ENCODE results near the gene PTPN7. TPM values are rescaled to one million over a fixed set of nuclear protein-coding genes. Genes with fewer than 3 reads are reported as not detected.
A peak's percentile ranks its signal among the peaks of the same experiment; 100 is the strongest.

Gene PTPN7
- total and polyA plus RNA-seq, 2 of the 13 experiments (the other 11 are each of a cell fraction or from before 2014, with no cell fraction given): not detected

DNA sequence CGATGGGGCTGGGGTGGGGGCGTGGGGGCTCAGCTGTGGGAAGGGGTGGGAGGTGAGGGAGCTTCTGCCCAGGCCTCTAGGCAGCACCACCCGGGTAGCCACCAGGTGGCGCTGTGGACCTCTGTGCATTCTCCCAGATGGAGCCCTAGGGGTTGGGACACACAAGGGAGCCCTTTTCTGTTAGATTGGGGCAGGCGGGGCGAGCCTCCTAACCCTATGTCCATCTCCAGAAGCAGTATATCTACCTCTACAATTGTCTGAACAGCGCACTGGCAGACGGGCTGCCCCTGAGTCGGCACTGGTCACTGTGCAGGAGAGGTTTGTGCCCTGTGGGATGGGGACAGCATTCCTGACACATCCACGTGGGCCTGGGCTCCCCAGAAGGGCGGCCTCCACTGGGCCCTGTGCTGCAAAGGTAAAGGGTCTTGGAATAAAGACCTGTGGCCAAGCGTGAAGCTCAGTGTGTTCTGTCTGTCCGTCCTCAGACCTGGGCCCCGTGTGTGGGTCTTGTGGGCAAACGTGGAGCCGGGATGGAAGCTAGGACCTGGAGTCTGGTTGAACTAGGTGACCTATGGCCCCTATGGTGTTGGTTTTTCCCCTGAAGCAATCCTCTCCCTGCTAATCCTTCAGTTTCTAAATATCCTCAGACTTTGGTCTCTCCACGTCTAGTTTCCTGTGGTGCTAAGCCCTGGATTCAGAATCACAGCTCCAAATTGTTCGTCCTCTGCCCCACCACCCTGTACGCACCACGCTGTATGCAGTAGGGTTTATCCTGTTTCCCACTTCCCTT lies 28.8 kb upstream of the PTPN7 start (continued):
- TF ChIP-seq, protein P1, sequence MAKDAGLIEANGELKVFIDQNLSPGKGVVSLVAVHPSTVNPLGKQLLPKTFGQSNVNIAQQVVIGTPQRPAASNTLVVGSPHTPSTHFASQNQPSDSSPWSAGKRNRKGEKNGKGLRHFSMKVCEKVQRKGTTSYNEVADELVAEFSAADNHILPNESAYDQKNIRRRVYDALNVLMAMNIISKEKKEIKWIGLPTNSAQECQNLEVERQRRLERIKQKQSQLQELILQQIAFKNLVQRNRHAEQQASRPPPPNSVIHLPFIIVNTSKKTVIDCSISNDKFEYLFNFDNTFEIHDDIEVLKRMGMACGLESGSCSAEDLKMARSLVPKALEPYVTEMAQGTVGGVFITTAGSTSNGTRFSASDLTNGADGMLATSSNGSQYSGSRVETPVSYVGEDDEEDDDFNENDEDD (CRISPR knock-in tag; IDR thresholded peaks at IDR 0.05; ENCODE audit: borderline replicate concordance): no peak
- TF ChIP-seq ZNF556 (CRISPR knock-in tag; IDR thresholded peaks at IDR 0.05; ENCODE audit: borderline replicate concordance) (no peak), ZNF562 (CRISPR knock-in tag; IDR thresholded peaks at IDR 0.05; ENCODE audit: borderline replicate concordance) (no peak), MIXL1 (CRISPR knock-in tag; IDR thresholded peaks at IDR 0.05) (no peak), ZNF775 (CRISPR knock-in tag; IDR thresholded peaks at IDR 0.05; ENCODE audit: borderline replicate concordance) (no peak), ZNF781 (CRISPR knock-in tag; IDR thresholded peaks at IDR 0.05; ENCODE audit: borderline replicate concordance, not compliant biosample characterization) (no peak), GABPA (IDR thresholded peaks at IDR 0.05; ENCODE audit: low read depth, low read length) (no peak), GABPA (CRISPR knock-in tag; IDR thresholded peaks at IDR 0.05; ENCODE audit: low read depth) (no peak), KDM3A (CRISPR knock-in tag; IDR thresholded peaks at IDR 0.05; ENCODE audit: low read depth) (no peak), ZMYM2 (CRISPR knock-in tag; IDR thresholded peaks at IDR 0.05) (no peak), NR2F6 (IDR thresholded peaks at IDR 0.05) (peak; percentile 86), NR2F6 (CRISPR knock-in tag; IDR thresholded peaks at IDR 0.05) (peak; percentile 81), MEIS1 (CRISPR knock-in tag; IDR thresholded peaks at IDR 0.05; ENCODE audit: borderline replicate concordance) (0 out of 2 replicates have a peak, but pooled peaks have one; percentile 19), ISL2 (CRISPR knock-in tag; IDR thresholded peaks at IDR 0.05) (peak; percentile 43; the same call in 1 of the 2 replicates)
- TF ChIP-seq, protein P2, sequence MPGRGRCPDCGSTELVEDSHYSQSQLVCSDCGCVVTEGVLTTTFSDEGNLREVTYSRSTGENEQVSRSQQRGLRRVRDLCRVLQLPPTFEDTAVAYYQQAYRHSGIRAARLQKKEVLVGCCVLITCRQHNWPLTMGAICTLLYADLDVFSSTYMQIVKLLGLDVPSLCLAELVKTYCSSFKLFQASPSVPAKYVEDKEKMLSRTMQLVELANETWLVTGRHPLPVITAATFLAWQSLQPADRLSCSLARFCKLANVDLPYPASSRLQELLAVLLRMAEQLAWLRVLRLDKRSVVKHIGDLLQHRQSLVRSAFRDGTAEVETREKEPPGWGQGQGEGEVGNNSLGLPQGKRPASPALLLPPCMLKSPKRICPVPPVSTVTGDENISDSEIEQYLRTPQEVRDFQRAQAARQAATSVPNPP (CRISPR knock-in tag; IDR thresholded peaks at IDR 0.05): no peak
- TF ChIP-seq, protein P3, sequence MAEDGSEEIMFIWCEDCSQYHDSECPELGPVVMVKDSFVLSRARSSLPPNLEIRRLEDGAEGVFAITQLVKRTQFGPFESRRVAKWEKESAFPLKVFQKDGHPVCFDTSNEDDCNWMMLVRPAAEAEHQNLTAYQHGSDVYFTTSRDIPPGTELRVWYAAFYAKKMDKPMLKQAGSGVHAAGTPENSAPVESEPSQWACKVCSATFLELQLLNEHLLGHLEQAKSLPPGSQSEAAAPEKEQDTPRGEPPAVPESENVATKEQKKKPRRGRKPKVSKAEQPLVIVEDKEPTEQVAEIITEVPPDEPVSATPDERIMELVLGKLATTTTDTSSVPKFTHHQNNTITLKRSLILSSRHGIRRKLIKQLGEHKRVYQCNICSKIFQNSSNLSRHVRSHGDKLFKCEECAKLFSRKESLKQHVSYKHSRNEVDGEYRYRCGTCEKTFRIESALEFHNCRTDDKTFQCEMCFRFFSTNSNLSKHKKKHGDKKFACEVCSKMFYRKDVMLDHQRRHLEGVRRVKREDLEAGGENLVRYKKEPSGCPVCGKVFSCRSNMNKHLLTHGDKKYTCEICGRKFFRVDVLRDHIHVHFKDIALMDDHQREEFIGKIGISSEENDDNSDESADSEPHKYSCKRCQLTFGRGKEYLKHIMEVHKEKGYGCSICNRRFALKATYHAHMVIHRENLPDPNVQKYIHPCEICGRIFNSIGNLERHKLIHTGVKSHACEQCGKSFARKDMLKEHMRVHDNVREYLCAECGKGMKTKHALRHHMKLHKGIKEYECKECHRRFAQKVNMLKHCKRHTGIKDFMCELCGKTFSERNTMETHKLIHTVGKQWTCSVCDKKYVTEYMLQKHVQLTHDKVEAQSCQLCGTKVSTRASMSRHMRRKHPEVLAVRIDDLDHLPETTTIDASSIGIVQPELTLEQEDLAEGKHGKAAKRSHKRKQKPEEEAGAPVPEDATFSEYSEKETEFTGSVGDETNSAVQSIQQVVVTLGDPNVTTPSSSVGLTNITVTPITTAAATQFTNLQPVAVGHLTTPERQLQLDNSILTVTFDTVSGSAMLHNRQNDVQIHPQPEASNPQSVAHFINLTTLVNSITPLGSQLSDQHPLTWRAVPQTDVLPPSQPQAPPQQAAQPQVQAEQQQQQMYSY (CRISPR knock-in tag; IDR thresholded peaks at IDR 0.05): peak; percentile 93
- TF ChIP-seq, protein P4, sequence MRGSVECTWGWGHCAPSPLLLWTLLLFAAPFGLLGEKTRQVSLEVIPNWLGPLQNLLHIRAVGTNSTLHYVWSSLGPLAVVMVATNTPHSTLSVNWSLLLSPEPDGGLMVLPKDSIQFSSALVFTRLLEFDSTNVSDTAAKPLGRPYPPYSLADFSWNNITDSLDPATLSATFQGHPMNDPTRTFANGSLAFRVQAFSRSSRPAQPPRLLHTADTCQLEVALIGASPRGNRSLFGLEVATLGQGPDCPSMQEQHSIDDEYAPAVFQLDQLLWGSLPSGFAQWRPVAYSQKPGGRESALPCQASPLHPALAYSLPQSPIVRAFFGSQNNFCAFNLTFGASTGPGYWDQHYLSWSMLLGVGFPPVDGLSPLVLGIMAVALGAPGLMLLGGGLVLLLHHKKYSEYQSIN (CRISPR knock-in tag; IDR thresholded peaks at IDR 0.05; ENCODE audit: borderline replicate concordance): no peak
- TF ChIP-seq, protein P5, sequence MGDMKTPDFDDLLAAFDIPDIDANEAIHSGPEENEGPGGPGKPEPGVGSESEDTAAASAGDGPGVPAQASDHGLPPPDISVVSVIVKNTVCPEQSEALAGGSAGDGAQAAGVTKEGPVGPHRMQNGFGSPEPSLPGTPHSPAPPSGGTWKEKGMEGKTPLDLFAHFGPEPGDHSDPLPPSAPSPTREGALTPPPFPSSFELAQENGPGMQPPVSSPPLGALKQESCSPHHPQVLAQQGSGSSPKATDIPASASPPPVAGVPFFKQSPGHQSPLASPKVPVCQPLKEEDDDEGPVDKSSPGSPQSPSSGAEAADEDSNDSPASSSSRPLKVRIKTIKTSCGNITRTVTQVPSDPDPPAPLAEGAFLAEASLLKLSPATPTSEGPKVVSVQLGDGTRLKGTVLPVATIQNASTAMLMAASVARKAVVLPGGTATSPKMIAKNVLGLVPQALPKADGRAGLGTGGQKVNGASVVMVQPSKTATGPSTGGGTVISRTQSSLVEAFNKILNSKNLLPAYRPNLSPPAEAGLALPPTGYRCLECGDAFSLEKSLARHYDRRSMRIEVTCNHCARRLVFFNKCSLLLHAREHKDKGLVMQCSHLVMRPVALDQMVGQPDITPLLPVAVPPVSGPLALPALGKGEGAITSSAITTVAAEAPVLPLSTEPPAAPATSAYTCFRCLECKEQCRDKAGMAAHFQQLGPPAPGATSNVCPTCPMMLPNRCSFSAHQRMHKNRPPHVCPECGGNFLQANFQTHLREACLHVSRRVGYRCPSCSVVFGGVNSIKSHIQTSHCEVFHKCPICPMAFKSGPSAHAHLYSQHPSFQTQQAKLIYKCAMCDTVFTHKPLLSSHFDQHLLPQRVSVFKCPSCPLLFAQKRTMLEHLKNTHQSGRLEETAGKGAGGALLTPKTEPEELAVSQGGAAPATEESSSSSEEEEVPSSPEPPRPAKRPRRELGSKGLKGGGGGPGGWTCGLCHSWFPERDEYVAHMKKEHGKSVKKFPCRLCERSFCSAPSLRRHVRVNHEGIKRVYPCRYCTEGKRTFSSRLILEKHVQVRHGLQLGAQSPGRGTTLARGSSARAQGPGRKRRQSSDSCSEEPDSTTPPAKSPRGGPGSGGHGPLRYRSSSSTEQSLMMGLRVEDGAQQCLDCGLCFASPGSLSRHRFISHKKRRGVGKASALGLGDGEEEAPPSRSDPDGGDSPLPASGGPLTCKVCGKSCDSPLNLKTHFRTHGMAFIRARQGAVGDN (CRISPR knock-in tag; IDR thresholded peaks at IDR 0.05): peak; percentile 54; the same call in 1 of the 2 replicates
